ENCODE measurements around the gene OLIG1.

DNA sequence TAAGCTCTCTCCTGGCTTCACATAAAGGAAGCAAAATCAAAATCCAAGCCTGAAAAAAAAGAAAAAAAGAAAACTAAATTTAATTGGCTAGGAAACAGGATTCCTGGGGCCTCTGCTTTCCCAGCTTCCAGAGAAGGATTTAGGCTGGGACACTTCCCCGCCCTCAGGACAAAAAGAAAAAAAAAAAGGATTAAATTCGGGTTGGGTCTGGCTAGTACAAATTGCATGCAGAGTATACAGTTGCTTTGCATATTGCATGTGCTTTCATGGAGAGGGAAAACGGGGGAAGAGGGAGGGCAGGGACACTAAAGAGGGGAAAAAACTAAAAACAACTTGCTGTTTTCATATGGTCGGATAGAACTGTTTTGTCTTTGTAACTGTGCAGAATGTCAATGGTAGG lies 42.7 kb downstream of the OLIG1 start:
- TF ChIP-seq, protein P1, sequence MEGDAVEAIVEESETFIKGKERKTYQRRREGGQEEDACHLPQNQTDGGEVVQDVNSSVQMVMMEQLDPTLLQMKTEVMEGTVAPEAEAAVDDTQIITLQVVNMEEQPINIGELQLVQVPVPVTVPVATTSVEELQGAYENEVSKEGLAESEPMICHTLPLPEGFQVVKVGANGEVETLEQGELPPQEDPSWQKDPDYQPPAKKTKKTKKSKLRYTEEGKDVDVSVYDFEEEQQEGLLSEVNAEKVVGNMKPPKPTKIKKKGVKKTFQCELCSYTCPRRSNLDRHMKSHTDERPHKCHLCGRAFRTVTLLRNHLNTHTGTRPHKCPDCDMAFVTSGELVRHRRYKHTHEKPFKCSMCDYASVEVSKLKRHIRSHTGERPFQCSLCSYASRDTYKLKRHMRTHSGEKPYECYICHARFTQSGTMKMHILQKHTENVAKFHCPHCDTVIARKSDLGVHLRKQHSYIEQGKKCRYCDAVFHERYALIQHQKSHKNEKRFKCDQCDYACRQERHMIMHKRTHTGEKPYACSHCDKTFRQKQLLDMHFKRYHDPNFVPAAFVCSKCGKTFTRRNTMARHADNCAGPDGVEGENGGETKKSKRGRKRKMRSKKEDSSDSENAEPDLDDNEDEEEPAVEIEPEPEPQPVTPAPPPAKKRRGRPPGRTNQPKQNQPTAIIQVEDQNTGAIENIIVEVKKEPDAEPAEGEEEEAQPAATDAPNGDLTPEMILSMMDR (IDR thresholded peaks at IDR 0.05) = no peak
- TF ChIP-seq ZFX (IDR thresholded peaks at IDR 0.05; ENCODE audit: borderline replicate concordance) = no peak

Measured in 22Rv1 (cell line).